Transverse colon (tissue), 4 donors: ENCODE measurements around the gene OSBPL9. TPM values are rescaled to one million over a fixed set of nuclear protein-coding genes. Genes with fewer than 3 reads are reported as not detected.

ENCODE experiments used
- DNase-seq: peaks from one replicate; pipeline ENCODE4 v3.0.0-alpha.2; 2019
- H3K27ac ChIP-seq, 4 donors: fragments of 200-600 bp; sonication (generic); 2 replicates each; pipeline ENCODE4 v1.5.1; 2016 to 2018; ENCODE audit warnings: inconsistent platforms in 4 of 4
- H3K27me3 ChIP-seq: fragments of 200-600 bp; sonication (generic); 2 replicates; pipeline ENCODE4 v1.5.1; 2017; ENCODE audit warnings: inconsistent platforms
- H3K36me3 ChIP-seq, 4 donors: fragments of 200-600 bp; sonication (generic); 2 replicates each; pipeline ENCODE4 v1.5.1; 2017 to 2019; ENCODE audit warnings: inconsistent platforms in 4 of 4
- H3K4me1 ChIP-seq, 4 donors: fragments of 200-600 bp; sonication (generic); 2 replicates each; pipeline ENCODE4 v1.5.1; 2017 to 2020; ENCODE audit warnings: inconsistent platforms in 4 of 4
- H3K4me3 ChIP-seq, 4 donors: fragments of 200-600 bp; sonication (generic); 1 replicate in 1 of 4; 2 replicates in 3 of 4; pipeline versions ENCODE4 v1.5.1 to v1.6.1; 2017 to 2019; ENCODE audit warnings: inconsistent platforms in 4 of 4
- H3K9me3 ChIP-seq, 2 donors: fragments of 200-600 bp; sonication (generic); 2 replicates each; pipeline ENCODE4 v1.5.1; 2017 to 2019; ENCODE audit warnings: inconsistent platforms in 2 of 2
- CTCF ChIP-seq, 5 experiments: fragments of 200-600 bp in 3 of 5; fragments of 450-650 bp in 2 of 5; sonication (generic) in 3 of 5; IDR thresholded peaks; 1 replicate in 2 of 5; 2 replicates in 3 of 5; pipeline ENCODE4 v1.5.1; 2016 to 2017; ENCODE audit warnings: antibody characterized with exemption in 5 of 5, inconsistent platforms in 3 of 5, mild to moderate bottlenecking in 2 of 5, moderate library complexity in 1 of 5
- EP300 ChIP-seq: sonication (generic); formaldehyde crosslinking; IDR thresholded peaks from one replicate; pipeline ENCODE4 v1.6.1; 2017; ENCODE audit warnings: antibody characterized with exemption, low read depth
- POLR2A ChIP-seq: fragments of 450-650 bp; IDR thresholded peaks from one replicate; pipeline ENCODE4 v1.6.1; 2016; ENCODE audit warnings: antibody characterized with exemption, mild to moderate bottlenecking, moderate library complexity
- POLR2AphosphoS5 ChIP-seq, 3 donors: sonication (generic); formaldehyde crosslinking; IDR thresholded peaks; one replicate each; pipeline ENCODE4 v1.6.1; 2016; ENCODE audit warnings: antibody characterized with exemption in 3 of 3
- WGBS, 2 donors: methylation state at CpG; one replicate each; pipeline ENCODE4 v1.1.5; 2018; ENCODE audit warnings: low coverage in 1 of 2; 5-methylcytosine and 5-hydroxymethylcytosine counted together
- in situ Hi-C, 4 donors: fragments of 200-750 bp; cut with MboI; loops; one replicate each; pipeline versions ENCODE4 v1.15.0 to v1.15.1; 2017; ENCODE audit warnings: low sequenced_read_pairs in 3 of 4, low pct_ligation_motif_present in 1 of 4, low pct_unique_long_range_greater_than_20kb in 1 of 4
- intact Hi-C: fragments of 100-400 bp; cut with DNase I; formaldehyde crosslinking; loops from one replicate; pipeline ENCODE4 v1.15.1; 2023; ENCODE audit warnings: low total_unique reads
- total RNA-seq, 4 donors: library from RNA; depleted of rRNA; stranded (reverse); fragments of >200 nt; gene quantifications; one replicate each; pipeline ENCODE4 v1.1.0, GENCODE V29; 2016

OSBPL9 gene
- total RNA-seq, 4 donors from 2014 or later = 56.1 to 82.1 (median 65.4) TPM

DNA sequence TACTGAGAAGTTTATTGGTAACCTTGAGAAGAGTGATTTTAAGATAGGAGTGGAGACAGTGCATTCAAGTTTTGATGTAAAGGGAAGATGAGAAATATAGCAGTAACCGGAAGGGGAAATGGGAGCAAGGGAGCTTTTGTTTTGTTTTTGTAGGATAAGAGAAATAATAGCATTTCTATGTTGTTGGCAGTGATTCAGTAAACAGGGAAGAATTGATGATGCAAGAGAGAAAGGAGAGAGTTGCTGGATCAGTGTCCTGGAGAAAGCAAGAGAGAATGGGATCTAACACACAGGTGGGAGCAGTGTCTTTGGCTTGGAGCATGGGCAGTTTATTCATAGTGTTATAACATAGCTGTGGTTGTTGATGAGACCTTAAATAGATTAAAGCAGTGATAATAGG is 56.4 kb downstream of the OSBPL9 start:
- H3K4me3 ChIP-seq = no peak overlapping the region
- no peak overlapping the region for H3K27ac ChIP-seq
- peaks cover 0 to 11% (median 4%) of the 10 kb centered on the region in 4 donors for H3K4me1 ChIP-seq
- H3K36me3 ChIP-seq = no peaks in the 10 kb centered on the region
- no peak for TF ChIP-seq CTCF (IDR thresholded peaks at IDR 0.05)
- no peak for TF ChIP-seq POLR2A
- TF ChIP-seq EP300 = no peak
- TF ChIP-seq POLR2AphosphoS5 (IDR thresholded peaks at IDR 0.05) = no peak
- no peak for DNase-seq
- 89 to 92% methylated on average over 1 of the region's 1 CpG for WGBS, 2 donors
- no peaks in the 10 kb centered on the region for H3K27me3 ChIP-seq
- intact Hi-C loops = no loop called here
- in situ Hi-C loops = no loop called here
- no peaks in the 10 kb centered on the region for H3K9me3 ChIP-seq

DNA sequence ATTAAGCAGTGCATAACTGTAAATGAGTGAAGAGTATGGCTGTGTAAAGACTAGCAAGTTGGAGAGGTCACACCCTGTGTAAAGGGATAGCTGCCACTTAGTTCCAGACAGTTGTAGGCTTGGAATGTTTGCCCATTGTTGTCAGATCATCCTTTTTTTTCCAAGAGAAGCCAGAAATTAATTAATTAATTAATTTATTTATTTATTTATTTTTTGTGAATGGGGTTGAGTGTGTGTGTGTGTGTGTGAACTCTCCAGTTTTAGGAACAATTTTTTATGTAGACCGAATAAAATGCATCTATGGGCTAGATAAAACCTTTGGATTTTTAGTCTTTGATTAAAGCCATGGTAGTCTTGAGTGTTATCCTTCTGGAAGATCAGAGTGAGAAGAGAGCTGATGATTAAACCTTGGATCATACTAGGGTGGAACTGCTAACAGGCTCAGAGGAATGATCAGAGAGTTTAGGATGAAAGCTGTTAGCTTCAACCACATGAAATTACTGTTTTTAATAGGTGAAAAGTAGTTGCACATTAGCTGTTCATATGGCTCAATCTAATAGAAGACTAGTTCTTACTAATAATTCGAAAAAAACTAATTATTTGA is 58.4 kb downstream of the OSBPL9 start:
- intact Hi-C loops (no loop called here), in situ Hi-C loops (no loop called here)
- no peak overlapping the region for H3K27ac ChIP-seq
- no peaks in the 10 kb centered on the region for H3K36me3 ChIP-seq
- H3K9me3 ChIP-seq = no peaks in the 10 kb centered on the region
- no peaks in the 10 kb centered on the region for H3K27me3 ChIP-seq
- H3K4me3 ChIP-seq = no peak overlapping the region
- DNase-seq = no peak
- WGBS, 2 donors = 91 to 92% methylated on average over 2 of the region's 2 CpGs
- no peaks in the 10 kb centered on the region for H3K4me1 ChIP-seq
- no peak for TF ChIP-seq EP300
- no peak for TF ChIP-seq CTCF (IDR thresholded peaks at IDR 0.05)
- TF ChIP-seq POLR2AphosphoS5 (IDR thresholded peaks at IDR 0.05) = no peak
- TF ChIP-seq POLR2A = no peak

DNA sequence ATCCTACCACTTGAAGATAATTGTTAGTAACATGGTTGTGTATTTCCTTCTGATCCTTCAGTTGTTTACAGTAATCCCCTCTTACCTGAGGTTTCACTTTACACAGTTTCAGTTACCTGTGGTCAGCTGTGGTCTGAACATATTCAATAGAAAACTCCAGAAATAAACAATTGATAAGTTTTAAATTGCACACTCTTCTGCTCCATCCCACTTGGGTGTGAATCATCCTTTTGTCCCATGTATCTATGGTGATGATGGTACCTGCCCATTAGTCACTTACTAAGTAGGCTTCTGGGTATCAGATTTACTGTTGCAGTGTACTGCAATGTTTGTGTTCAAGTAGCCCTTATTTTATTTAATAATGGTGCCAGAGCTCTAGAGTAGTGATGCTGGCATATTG is 62.5 kb downstream of the OSBPL9 start:
- in situ Hi-C loops (no loop called here), intact Hi-C loops (no loop called here)
- H3K4me1 ChIP-seq = no peaks in the 10 kb centered on the region
- TF ChIP-seq EP300 (no peak), POLR2AphosphoS5 (IDR thresholded peaks at IDR 0.05) (no peak), POLR2A (no peak), CTCF (IDR thresholded peaks at IDR 0.05) (no peak)
- no peak for DNase-seq
- no peaks in the 10 kb centered on the region for H3K9me3 ChIP-seq
- no peak overlapping the region for H3K27ac ChIP-seq
- H3K4me3 ChIP-seq = no peak overlapping the region
- no peaks in the 10 kb centered on the region for H3K36me3 ChIP-seq
- no peaks in the 10 kb centered on the region for H3K27me3 ChIP-seq

DNA sequence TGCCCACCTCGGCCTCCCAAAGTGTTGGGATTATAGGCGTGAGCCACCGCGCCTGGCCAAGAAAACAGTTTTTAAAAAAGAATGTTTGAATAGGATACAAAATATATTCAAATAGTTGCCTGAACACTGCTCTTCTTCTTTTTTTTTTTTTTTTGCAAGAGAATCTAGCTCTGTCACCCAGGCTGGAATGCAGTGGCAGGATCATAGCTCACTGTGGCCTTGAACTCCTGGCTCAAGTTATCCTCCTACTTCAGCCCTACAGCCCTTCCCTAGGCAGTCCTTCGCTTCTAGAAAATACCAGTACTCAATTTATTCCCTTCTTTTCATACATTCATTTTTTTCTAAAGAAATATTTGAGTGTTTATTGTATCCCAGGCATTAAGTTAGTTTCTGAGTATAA is 67.9 kb downstream of the OSBPL9 start:
- WGBS, 2 donors = 86 to 99% methylated on average over 1 to 5 of the region's 5 CpGs
- Histone ChIP-seq H3K27ac (no peak overlapping the region), H3K27me3 (no peaks in the 10 kb centered on the region), H3K36me3 (no peaks in the 10 kb centered on the region), H3K4me3 (no peak overlapping the region), H3K4me1 (peaks cover 0 to 16% (median 8%) of the 10 kb centered on the region in 4 donors), H3K9me3 (no peaks in the 10 kb centered on the region)
- in situ Hi-C loops = no loop called here
- no peak for DNase-seq
- intact Hi-C loops = no loop called here
- TF ChIP-seq POLR2AphosphoS5 (IDR thresholded peaks at IDR 0.05) (no peak), CTCF (IDR thresholded peaks at IDR 0.05) (no peak), POLR2A (no peak), EP300 (no peak)
